Measurements from ENCODE around the gene NOM1.

DNA sequence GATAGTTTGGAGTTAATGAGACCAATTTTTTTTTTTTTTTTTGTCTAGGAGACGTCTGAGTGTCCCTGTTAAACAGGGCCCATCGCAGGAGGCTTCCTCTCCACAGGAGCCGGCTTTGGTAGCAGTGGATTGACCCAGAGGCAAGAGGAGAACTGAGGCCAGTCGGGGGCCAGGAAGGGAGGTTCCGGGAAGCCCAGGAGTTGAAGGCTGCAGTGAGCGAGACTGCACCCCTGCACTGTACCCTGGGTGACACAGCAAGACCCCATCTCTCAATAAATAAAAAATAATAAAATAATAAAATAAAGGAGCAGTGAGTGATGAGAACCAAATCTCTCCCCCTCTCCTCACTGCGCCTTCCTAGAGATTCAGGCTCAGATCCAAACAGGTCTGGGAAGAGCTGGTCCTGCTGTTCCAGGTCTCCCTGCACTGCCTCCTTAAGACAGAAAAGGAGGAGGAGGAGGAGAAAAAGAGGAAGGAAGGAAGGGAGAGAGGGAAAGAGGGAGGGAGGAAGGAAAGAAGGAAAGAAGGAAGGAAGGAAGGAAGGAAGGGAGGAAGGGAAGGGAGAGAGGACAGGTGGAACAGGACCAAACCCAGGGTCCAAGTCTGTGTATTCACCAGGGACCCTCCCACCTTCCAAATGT lies 57.4 kb downstream of the NOM1 start:
- TF ChIP-seq, protein P1, sequence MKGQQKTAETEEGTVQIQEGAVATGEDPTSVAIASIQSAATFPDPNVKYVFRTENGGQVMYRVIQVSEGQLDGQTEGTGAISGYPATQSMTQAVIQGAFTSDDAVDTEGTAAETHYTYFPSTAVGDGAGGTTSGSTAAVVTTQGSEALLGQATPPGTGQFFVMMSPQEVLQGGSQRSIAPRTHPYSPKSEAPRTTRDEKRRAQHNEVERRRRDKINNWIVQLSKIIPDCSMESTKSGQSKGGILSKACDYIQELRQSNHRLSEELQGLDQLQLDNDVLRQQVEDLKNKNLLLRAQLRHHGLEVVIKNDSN (IDR thresholded peaks at IDR 0.05; ENCODE audit: borderline replicate concordance, low read depth), result no peak
- no peak for TF ChIP-seq TCF12 (IDR thresholded peaks at IDR 0.05)
- TF ChIP-seq, protein P2, sequence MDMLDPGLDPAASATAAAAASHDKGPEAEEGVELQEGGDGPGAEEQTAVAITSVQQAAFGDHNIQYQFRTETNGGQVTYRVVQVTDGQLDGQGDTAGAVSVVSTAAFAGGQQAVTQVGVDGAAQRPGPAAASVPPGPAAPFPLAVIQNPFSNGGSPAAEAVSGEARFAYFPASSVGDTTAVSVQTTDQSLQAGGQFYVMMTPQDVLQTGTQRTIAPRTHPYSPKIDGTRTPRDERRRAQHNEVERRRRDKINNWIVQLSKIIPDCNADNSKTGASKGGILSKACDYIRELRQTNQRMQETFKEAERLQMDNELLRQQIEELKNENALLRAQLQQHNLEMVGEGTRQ (IDR thresholded peaks at IDR 0.05; ENCODE audit: borderline replicate concordance, low read depth, low read length), result no peak
- TF ChIP-seq POLR2AphosphoS5 (IDR thresholded peaks at IDR 0.05; ENCODE audit: low read depth, low read length), result no peak
- TF ChIP-seq FOXJ3 (CRISPR knock-in tag; IDR thresholded peaks at IDR 0.05), result no peak
- TF ChIP-seq, protein P3, sequence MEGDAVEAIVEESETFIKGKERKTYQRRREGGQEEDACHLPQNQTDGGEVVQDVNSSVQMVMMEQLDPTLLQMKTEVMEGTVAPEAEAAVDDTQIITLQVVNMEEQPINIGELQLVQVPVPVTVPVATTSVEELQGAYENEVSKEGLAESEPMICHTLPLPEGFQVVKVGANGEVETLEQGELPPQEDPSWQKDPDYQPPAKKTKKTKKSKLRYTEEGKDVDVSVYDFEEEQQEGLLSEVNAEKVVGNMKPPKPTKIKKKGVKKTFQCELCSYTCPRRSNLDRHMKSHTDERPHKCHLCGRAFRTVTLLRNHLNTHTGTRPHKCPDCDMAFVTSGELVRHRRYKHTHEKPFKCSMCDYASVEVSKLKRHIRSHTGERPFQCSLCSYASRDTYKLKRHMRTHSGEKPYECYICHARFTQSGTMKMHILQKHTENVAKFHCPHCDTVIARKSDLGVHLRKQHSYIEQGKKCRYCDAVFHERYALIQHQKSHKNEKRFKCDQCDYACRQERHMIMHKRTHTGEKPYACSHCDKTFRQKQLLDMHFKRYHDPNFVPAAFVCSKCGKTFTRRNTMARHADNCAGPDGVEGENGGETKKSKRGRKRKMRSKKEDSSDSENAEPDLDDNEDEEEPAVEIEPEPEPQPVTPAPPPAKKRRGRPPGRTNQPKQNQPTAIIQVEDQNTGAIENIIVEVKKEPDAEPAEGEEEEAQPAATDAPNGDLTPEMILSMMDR (IDR thresholded peaks at IDR 0.05), result no peak
- TF ChIP-seq, protein P4, sequence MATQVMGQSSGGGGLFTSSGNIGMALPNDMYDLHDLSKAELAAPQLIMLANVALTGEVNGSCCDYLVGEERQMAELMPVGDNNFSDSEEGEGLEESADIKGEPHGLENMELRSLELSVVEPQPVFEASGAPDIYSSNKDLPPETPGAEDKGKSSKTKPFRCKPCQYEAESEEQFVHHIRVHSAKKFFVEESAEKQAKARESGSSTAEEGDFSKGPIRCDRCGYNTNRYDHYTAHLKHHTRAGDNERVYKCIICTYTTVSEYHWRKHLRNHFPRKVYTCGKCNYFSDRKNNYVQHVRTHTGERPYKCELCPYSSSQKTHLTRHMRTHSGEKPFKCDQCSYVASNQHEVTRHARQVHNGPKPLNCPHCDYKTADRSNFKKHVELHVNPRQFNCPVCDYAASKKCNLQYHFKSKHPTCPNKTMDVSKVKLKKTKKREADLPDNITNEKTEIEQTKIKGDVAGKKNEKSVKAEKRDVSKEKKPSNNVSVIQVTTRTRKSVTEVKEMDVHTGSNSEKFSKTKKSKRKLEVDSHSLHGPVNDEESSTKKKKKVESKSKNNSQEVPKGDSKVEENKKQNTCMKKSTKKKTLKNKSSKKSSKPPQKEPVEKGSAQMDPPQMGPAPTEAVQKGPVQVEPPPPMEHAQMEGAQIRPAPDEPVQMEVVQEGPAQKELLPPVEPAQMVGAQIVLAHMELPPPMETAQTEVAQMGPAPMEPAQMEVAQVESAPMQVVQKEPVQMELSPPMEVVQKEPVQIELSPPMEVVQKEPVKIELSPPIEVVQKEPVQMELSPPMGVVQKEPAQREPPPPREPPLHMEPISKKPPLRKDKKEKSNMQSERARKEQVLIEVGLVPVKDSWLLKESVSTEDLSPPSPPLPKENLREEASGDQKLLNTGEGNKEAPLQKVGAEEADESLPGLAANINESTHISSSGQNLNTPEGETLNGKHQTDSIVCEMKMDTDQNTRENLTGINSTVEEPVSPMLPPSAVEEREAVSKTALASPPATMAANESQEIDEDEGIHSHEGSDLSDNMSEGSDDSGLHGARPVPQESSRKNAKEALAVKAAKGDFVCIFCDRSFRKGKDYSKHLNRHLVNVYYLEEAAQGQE (IDR thresholded peaks at IDR 0.05; ENCODE audit: low read depth, low read length), result no peak
- TF ChIP-seq RCOR1 (IDR thresholded peaks at IDR 0.05; ENCODE audit: low read length), result no peak
